Right cardiac atrium (tissue), 5 donors: ENCODE results near the gene CLTC. TPM values are rescaled to one million over a fixed set of nuclear protein-coding genes. Genes with fewer than 3 reads are reported as not detected.

Source experiments
- ATAC-seq, 2 donors: fragments of 200-7000 bp; cut with Tn5 transposase; one replicate each; pipeline versions ENCODE4 v1.8.0 to v1.9.1; 2020; ENCODE audit warnings: moderate library complexity in 2 of 2, mild to moderate bottlenecking in 1 of 2
- DNase-seq, 3 donors: peaks; one replicate each; pipeline ENCODE4 v3.0.0-alpha.2; 2020
- H3K27ac ChIP-seq: one replicate; pipeline ENCODE4 v1.5.1; 2013; ENCODE audit warnings: mild to moderate bottlenecking, low read length, control low read depth, moderate library complexity
- H3K27me3 ChIP-seq: one replicate; pipeline ENCODE4 v1.6.1; 2013; ENCODE audit not compliant: control insufficient read depth, insufficient read depth
- H3K4me1 ChIP-seq: one replicate; pipeline ENCODE4 v1.6.1; 2013; ENCODE audit warnings: low read length; ENCODE audit not compliant: control insufficient read depth, insufficient read depth
- H3K4me3 ChIP-seq: one replicate; pipeline ENCODE4 v1.5.1; 2013; ENCODE audit warnings: low read length, control low read depth
- H3K9me3 ChIP-seq: one replicate; pipeline ENCODE4 v1.6.1; 2013; ENCODE audit warnings: low read length; ENCODE audit not compliant: control insufficient read depth
- WGBS: extraction: QIAGEN DNeasy Blood & Tissue Kit; methylation state at CpG from one replicate; pipeline ENCODE4 v1.1.7; 2013; 5-methylcytosine and 5-hydroxymethylcytosine counted together
- intact Hi-C, 4 donors: fragments of 100-400 bp; cut with DNase I; formaldehyde crosslinking; loops; one replicate each; pipeline versions ENCODE4 v1.11.0 to v1.14.0; 2022 to 2023
- polyA plus RNA-seq: library from polyadenylated mRNA; stranded (reverse); fragments of 200-250 nt; gene quantifications from one replicate; pipeline ENCODE4 v1.2.3, GENCODE V29; 2013
- total RNA-seq, 4 donors: library from RNA; stranded (reverse); fragmentation: NEBNext Ultra II Directional; extraction: Animal tissue kit (Norgen Biotek cat#: 25700); gene quantifications; one replicate each; pipeline ENCODE4 v1.2.1, GENCODE V29; 2021
- donor health status: healthy with polysubstance abuse.
- donor health status: DM: no; HTN: yes; CAD: no.
- donor health status: DM: no; HTN: no; CAD: no.
- donor health status: DM: no; HTN: yes; CAD: no; lungs with severe emphysema.
- donor health status: DM: yes; HTN: yes; CAD: no.

The CLTC gene
- total and polyA plus RNA-seq, 5 donors: 108 to 203 (median 176) TPM

- 96% methylated on average over 7 of the region's 7 CpGs for WGBS
- ATAC-seq: no peak
- no peak for DNase-seq
- no peak overlapping the region for H3K27ac ChIP-seq
- H3K9me3 ChIP-seq: no peaks in the 10 kb centered on the region
- intact Hi-C loops: no loop called here
- peaks cover 3% of the 10 kb centered on the region for H3K4me1 ChIP-seq
- no peaks in the 10 kb centered on the region for H3K27me3 ChIP-seq
- no peak overlapping the region for H3K4me3 ChIP-seq
These were observed 82.6 kb downstream of the CLTC start for GRCh38 chr17:59702304-59702703.

GRCh38 chr17:59707149-59707970, 87.7 kb downstream of the CLTC start, which contains the start of the genes PTRH2 and VMP1:
PTRH2 (minus strand) TSS chr17:59707430; CDS start chr17:59697978, 9,452 bp downstream.
VMP1 (plus strand) TSS chr17:59707654; CDS start chr17:59731447, 23,793 bp downstream.
- intact Hi-C loops: no loop called here
- Histone ChIP-seq H3K4me3 (peak within 1 kb of the TSS; percentile 83), H3K27ac (peak within 1 kb of the TSS; percentile 97), H3K4me1 (peaks cover 3% of the 10 kb centered on the region), H3K27me3 (no peaks in the 10 kb centered on the region), H3K9me3 (no peaks in the 10 kb centered on the region)
- WGBS: under 1% methylated on average over 45 of the region's 45 CpGs
- DNase-seq (peak; percentile 98 to 99 (median 98)), ATAC-seq (peak; percentile 99)

GRCh38 chr17:59707971-59708430, 88.3 kb downstream of the CLTC start:
- peaks cover 3% of the 10 kb centered on the region for H3K4me1 ChIP-seq
- ATAC-seq: no peak
- WGBS: 1% methylated on average over 15 of the region's 15 CpGs

GRCh38 chr17:59711936-59712335, 92.2 kb downstream of the CLTC start:
- Histone ChIP-seq H3K9me3 (no peaks in the 10 kb centered on the region), H3K27ac (no peak overlapping the region), H3K4me1 (no peaks in the 10 kb centered on the region), H3K4me3 (no peak overlapping the region), H3K27me3 (no peaks in the 10 kb centered on the region)
- intact Hi-C loops: no loop called here
- ATAC-seq: no peak
- no peak for DNase-seq

More at GRCh38 chr17:59707971-59708430, 88.3 kb downstream of the CLTC start:
- Histone ChIP-seq H3K27me3 (no peaks in the 10 kb centered on the region), H3K9me3 (no peaks in the 10 kb centered on the region), H3K4me3 (peak overlapping the region; percentile 83), H3K27ac (peak overlapping the region; percentile 97)
- DNase-seq: no peak
- intact Hi-C loops: no loop called here

GRCh38 chr17:59712862-59713261, 93.2 kb downstream of the CLTC start:
- WGBS: 94% methylated on average over 2 of the region's 2 CpGs
- Histone ChIP-seq H3K4me3 (no peak overlapping the region), H3K27me3 (no peaks in the 10 kb centered on the region), H3K27ac (no peak overlapping the region), H3K4me1 (no peaks in the 10 kb centered on the region), H3K9me3 (no peaks in the 10 kb centered on the region)
- DNase-seq (no peak), ATAC-seq (no peak)
- intact Hi-C loops: no loop called here

GRCh38 chr17:59714255-59714654, 94.6 kb downstream of the CLTC start:
- no peaks in the 10 kb centered on the region for H3K9me3 ChIP-seq
- no peaks in the 10 kb centered on the region for H3K4me1 ChIP-seq
- H3K27ac ChIP-seq: no peak overlapping the region
- 93% methylated on average over 2 of the region's 2 CpGs for WGBS
- no peak for DNase-seq
- H3K27me3 ChIP-seq: no peaks in the 10 kb centered on the region
- intact Hi-C loops: no loop called here
- H3K4me3 ChIP-seq: no peak overlapping the region
- ATAC-seq: no peak

- no peak overlapping the region for H3K4me3 ChIP-seq
- intact Hi-C loops: no loop called here
- H3K4me1 ChIP-seq: no peaks in the 10 kb centered on the region
- no peak overlapping the region for H3K27ac ChIP-seq
- H3K27me3 ChIP-seq: no peaks in the 10 kb centered on the region
- DNase-seq (no peak), ATAC-seq (no peak)
- no peaks in the 10 kb centered on the region for H3K9me3 ChIP-seq
- 73% methylated on average over 2 of the region's 2 CpGs for WGBS
These were observed 96.7 kb downstream of the CLTC start for GRCh38 chr17:59716427-59716826.

GRCh38 chr17:59719526-59719925, 99.8 kb downstream of the CLTC start:
- intact Hi-C loops: no loop called here
- no peak overlapping the region for H3K4me3 ChIP-seq
- peaks cover under 1% of the 10 kb centered on the region for H3K4me1 ChIP-seq
- ATAC-seq (no peak), DNase-seq (no peak)
- H3K27me3 ChIP-seq: no peaks in the 10 kb centered on the region
- H3K27ac ChIP-seq: no peak overlapping the region
- H3K9me3 ChIP-seq: no peaks in the 10 kb centered on the region

GRCh38 chr17:59722623-59723022, 102.9 kb downstream of the CLTC start:
- Histone ChIP-seq H3K4me1 (peaks cover 1% of the 10 kb centered on the region), H3K27ac (no peak overlapping the region), H3K4me3 (no peak overlapping the region), H3K27me3 (no peaks in the 10 kb centered on the region), H3K9me3 (no peaks in the 10 kb centered on the region)
- DNase-seq (no peak), ATAC-seq (no peak)
- WGBS: 94% methylated on average over 4 of the region's 4 CpGs
- intact Hi-C loops: no loop called here

GRCh38 chr17:59723041-59723440, 103.3 kb downstream of the CLTC start:
- ATAC-seq (no peak), DNase-seq (no peak)
- no peaks in the 10 kb centered on the region for H3K27me3 ChIP-seq
- H3K27ac ChIP-seq: no peak overlapping the region
- no peaks in the 10 kb centered on the region for H3K9me3 ChIP-seq
- H3K4me3 ChIP-seq: no peak overlapping the region
- H3K4me1 ChIP-seq: peaks cover 1% of the 10 kb centered on the region
- intact Hi-C loops: no loop called here
- WGBS: 74% methylated on average over 1 of the region's 1 CpG

- Histone ChIP-seq H3K27me3 (no peaks in the 10 kb centered on the region), H3K9me3 (no peaks in the 10 kb centered on the region), H3K4me1 (peaks cover 1% of the 10 kb centered on the region), H3K27ac (no peak overlapping the region), H3K4me3 (no peak overlapping the region)
- intact Hi-C loops: no loop called here
- peak in 1 of 2 donors; percentile 51 for ATAC-seq
- no peak for DNase-seq
- 83% methylated on average over 1 of the region's 1 CpG for WGBS
These were observed 103.9 kb downstream of the CLTC start for GRCh38 chr17:59723607-59724006.
